Posterior vena cava (tissue), 2 donors: ENCODE results near the gene INSRR. TPM values are rescaled to one million over a fixed set of nuclear protein-coding genes. Genes with fewer than 3 reads are reported as not detected.
A peak's percentile ranks its signal among the peaks of the same experiment; 100 is the strongest.

Experiments
- DNase-seq: peaks from one replicate; pipeline ENCODE4 v3.0.0-alpha.2; 2020; ENCODE audit warnings: low spot score
- intact Hi-C, 2 donors: fragments of 100-400 bp; cut with DNase I; formaldehyde crosslinking; loops; one replicate each; pipeline versions ENCODE4 v1.14.1 to v1.14.2; 2022 to 2023
- total RNA-seq, 2 donors: library from RNA; stranded (reverse); fragmentation: NEBNext Ultra II Directional; extraction: Animal tissue kit (Norgen Biotek cat#: 25700); gene quantifications; one replicate each; pipeline ENCODE4 v1.2.1, GENCODE V29; 2021
- donor health status: DM: yes; HTN: yes; CAD: no.
- donor health status: DM: yes; HTN: yes; CAD: no.

INSRR gene
- total RNA-seq, 2 donors from 2014 or later: 0.19 to 0.23 TPM

- DNase-seq: no peak
- intact Hi-C loops: no loop called here
These were observed 43.5 kb downstream of the INSRR start for GRCh38 chr1:156815307-156815826.

DNA sequence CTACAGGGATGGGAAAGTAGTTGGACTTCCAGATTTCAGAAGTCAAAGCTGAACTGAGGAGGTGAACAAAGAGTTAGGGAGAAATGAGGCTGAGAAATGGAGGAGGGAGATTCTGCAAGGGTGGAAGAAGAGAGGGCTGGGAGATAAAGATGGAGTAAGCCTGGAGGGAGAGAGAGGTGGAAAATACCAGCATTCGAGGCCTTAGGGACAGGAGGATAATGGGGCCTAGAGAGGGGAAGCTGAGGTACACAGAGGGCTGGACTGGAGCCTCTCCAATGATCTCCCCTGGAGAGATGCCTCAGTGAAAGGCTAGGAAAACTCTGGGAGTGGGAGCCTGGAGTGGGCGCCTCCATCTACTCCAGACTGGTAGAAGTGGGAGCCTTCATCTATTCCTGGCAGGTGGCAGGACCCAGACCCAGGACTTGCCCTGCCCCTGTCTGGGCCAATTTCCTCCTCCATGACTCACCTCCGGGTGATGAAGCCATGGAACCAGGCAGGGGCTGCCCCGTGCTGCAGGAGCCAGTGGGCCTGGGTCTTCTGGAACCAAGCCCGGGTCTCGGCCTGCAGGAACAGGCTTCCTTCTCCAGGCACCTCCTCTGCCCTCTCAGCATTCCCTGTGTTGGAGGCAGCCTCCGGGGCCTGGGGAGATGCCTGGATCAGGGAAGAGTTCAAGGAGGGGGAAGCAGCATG lies 44.2 kb downstream of the INSRR start:
- intact Hi-C loops: no loop called here
- DNase-seq: no peak

GRCh38 chr1:156813750-156814570 lies 45.0 kb downstream of the INSRR start:
- intact Hi-C loops: no loop called here
- peak; percentile 91 for DNase-seq

- intact Hi-C loops: no loop called here
- no peak for DNase-seq
These were observed 45.6 kb downstream of the INSRR start for GRCh38 chr1:156813298-156813697.

DNA sequence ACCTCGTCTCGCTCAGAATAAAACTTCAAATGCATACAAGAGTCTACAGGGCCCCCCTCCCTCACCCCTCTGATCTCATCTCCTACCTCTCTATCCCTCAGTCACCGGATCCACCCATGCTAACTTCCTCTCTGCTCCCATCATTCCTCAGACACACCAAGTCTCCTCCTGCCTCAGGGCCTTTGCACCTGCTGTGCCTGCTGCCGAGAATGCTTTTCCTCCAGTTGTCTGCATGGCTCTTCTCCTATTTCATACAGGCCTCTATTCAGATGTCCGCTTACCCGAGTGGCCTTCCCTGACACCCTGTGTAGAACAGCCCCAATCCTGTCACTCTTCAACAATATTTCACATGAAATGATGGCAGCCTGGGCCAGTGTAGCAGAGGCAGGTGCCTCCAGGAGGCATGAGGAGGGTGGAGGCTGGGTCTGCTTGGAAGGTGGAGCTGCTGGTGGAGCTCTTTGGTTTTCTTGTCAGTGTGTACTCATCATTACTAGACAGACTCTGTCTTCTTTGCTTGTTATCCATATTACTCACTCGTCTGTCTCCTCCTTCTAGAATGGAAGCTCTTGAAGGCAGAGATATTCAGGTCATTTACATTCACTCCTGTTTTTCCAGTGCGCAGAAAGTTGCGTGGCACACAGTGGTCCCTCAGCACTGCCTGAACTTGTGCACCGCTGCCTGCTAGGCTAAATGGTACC lies 46.5 kb downstream of the INSRR start:
- no peak for DNase-seq
- intact Hi-C loops: no loop called here

GRCh38 chr1:156811168-156811567 lies 47.7 kb downstream of the INSRR start:
- intact Hi-C loops: no loop called here
- no peak for DNase-seq

DNA sequence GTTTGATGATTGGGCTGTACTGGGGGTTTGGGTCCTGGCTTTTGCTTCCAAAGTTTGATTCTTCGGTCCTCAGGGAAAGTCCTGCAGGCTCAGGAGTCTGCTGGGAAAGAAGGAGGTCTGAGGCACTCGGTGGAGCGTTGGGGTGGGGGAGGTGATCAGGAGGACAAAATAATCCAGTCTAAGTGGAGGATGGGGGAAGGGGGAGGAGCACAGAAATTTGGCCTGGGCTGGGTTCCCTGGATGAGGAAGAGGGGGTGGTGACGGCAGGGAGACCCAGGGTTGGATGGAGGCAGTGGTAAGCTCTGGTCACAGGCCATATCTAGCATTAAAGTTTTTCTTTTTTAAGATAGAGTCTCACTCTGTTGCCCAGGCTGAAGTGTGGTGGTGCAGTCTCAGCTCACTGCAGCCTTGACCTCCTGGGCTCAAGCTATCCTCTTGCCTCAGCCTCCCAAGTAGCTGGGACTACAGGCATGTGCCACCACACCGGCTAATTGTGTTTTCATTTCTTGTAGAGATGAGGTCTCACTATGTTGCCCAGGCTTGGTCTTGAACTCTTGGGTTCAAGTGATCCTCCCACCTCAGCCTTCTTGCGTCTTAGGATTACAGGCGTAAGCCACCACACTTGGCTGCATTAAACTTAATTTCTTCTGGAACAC lies 49.1 kb downstream of the INSRR start:
- intact Hi-C loops: no loop called here
- DNase-seq: no peak

- intact Hi-C loops: no loop called here
- DNase-seq: no peak
These were observed 49.6 kb downstream of the INSRR start for GRCh38 chr1:156809281-156809680.

- intact Hi-C loops: no loop called here
- no peak for DNase-seq
These were observed 50.5 kb downstream of the INSRR start for GRCh38 chr1:156808186-156809030.

DNA sequence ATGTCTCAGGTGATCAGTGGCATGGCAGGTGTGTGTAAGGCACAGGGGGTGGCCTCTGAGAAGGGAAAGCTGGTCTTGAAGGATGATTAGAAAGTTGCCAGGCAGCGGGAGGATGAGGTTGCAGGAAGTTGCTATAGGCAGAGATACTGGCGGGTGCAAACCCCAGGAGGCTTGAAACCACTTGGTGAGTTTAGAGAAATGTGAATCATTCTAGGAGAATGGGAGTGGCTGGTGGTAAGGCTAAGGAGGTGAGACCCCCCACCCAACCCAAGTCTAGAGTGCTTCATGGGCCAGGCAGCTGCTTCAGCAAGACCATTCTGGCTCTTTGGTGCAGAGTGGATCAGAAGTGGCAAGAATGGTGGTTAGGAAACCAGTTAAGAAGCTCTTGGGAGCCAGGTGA lies 51.3 kb downstream of the INSRR start:
- intact Hi-C loops: no loop called here
- no peak for DNase-seq

GRCh38 chr1:156806512-156807440 lies 52.1 kb downstream of the INSRR start:
- DNase-seq: no peak
- intact Hi-C loops: no loop called here

DNA sequence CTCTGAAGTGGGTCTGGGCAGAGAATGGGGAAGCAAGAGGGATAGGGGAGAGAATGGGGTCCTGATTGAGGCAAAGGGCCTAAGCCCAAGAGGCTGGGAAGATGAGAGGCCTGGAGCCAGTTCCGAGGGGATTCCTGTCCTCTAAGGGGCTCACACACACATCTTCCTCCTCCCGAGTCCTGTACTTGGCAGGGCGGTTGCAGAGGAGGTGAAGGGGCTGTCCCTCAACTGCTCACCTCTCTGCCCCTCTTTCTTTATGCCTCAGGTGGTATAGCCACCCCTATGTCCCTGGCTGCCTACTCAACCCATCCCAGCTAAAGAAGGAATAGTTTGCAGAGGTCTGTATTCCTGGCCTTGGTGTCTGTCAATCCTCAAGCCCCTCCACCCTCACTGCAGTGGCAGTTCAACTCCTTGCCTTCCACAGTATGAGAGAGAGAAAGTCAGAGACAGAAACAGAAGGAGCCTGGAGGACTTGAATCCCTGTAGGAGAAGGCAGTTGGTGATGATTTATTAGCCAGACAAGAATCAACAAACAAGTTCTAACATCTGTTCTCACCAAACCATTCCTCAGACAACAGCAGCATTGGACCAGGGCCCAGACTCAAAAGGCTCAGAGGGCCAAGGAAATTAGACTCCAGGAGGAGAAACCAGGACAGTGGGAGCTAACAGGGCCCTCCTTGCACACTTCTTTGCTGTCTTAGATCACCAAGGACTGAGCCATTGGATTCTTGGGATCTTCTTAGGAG lies 53.0 kb downstream of the INSRR start:
- DNase-seq: no peak
- intact Hi-C loops: no loop called here

DNA sequence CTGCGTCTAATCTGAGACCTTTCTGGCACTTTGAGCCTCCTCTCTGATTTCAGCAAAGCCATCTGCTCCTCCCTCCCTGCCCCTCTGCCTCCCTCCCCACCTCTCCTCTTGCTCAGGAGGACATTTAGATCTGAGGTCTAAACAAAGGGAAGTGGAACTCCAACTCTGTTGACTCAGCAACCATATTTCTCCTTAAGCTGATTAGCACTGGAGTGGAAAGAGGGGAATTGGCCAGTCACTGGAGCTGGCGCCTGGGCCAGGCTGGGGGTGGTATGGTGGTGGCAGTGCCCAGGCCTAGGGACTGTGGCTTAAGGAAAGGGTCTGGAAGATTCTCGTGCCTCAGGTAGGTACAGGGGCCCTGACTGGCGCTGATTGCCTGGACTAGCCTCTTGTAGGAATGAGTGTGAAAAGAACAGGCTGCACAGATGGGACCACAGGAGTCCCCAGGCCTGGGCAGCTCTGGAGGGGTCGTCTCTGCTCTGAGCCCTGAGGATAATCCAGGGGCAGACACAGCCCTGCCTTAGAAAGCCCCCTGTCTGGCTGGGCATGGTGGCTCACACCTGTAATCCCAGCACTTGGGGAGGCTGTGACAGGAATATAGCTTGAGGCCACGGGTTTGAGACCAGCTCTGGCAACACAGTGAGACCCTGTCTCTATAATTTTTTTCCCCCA lies 54.2 kb downstream of the INSRR start:
- no peak for DNase-seq

GRCh38 chr1:156804026-156804425 lies 54.9 kb downstream of the INSRR start:
- intact Hi-C loops: no loop called here

More for the DNA sequence above, 54.2 kb downstream of the INSRR start:
- intact Hi-C loops: no loop called here

DNA sequence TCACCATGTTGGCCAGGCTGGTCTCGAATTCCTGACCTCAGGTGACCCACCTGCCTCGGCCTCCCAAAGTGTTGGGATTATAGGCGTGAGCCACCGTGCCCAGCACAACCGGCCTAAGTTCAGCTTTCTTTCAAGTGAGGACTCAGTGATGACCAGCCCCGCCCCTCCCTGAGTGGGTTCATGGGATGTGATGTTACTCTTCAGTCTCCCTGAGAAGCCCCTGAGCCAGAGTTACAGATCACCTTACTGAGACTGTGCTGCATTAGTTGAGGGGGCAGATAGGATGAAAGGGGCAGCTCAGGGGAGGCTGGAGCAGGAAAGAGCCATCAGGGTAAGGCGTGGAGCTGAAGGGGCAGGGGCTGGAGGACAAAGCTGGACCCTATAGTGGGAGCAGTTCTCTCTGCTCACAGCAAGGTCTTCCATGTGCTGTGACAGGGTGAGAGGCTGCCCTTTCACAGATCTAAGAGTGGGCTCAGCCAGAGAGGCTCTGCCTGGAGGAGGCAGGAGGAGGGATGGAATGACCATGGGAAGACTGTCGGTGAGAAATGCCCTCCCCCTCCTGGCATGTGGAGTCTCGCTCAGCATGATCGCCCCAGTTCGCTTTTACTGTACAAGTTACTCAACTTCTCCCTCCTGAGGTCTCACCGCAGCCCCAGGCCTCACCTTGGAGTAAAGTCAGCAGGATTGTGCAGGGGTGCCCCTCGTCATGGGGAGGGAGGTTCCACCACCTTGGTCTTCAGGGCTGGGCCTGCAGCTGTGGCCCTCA lies 55.6 kb downstream of the INSRR start:
- DNase-seq: no peak
- intact Hi-C loops: no loop called here

More at GRCh38 chr1:156804026-156804425, 54.9 kb downstream of the INSRR start:
- no peak for DNase-seq
